KMS-11 (cell line): ENCODE results near the gene PCBD2.

Experiments
- H2AFZ ChIP-seq: fragments of 200-600 bp; sonication (generic); 2 replicates; pipeline ENCODE4 v1.6.1; 2016; ENCODE audit warnings: antibody characterized with exemption, mixed run types, low read depth
- H3K27ac ChIP-seq: fragments of 200-600 bp; sonication (generic); 2 replicates; pipeline ENCODE4 v1.6.1; 2016; ENCODE audit warnings: mild to moderate bottlenecking, mixed run types
- H3K27me3 ChIP-seq: fragments of 200-600 bp; sonication (generic); 2 replicates; pipeline ENCODE4 v1.6.1; 2017; ENCODE audit warnings: mild to moderate bottlenecking, low read depth, mixed run types, moderate library complexity; ENCODE audit not compliant: insufficient read depth
- H3K36me3 ChIP-seq: fragments of 200-600 bp; sonication (generic); 2 replicates; pipeline ENCODE4 v1.6.1; 2017; ENCODE audit warnings: mild to moderate bottlenecking, mixed run types; ENCODE audit not compliant: insufficient read depth
- H3K4me1 ChIP-seq: fragments of 200-600 bp; sonication (generic); 2 replicates; pipeline ENCODE4 v1.6.1; 2016; ENCODE audit warnings: mild to moderate bottlenecking, low read depth, mixed run types; ENCODE audit not compliant: poor library complexity, severe bottlenecking
- H3K4me2 ChIP-seq: fragments of 200-600 bp; sonication (generic); 2 replicates; pipeline ENCODE4 v1.7.0; 2016; ENCODE audit warnings: mild to moderate bottlenecking, mixed run types
- H3K4me3 ChIP-seq: fragments of 200-600 bp; sonication (generic); IDR thresholded peaks from 2 replicates; pipeline ENCODE4 v1.6.1; 2017; ENCODE audit warnings: low read depth, low read length, mixed read lengths; ENCODE audit not compliant: insufficient read depth
- H3K79me2 ChIP-seq: fragments of 200-600 bp; sonication (generic); 2 replicates; pipeline ENCODE4 v1.6.1; 2016; ENCODE audit warnings: low read depth, mixed run types; ENCODE audit not compliant: insufficient read depth
- H3K9ac ChIP-seq: fragments of 200-600 bp; sonication (generic); 2 replicates; pipeline ENCODE4 v1.6.1; 2016; ENCODE audit warnings: mild to moderate bottlenecking, mixed run types
- H4K20me1 ChIP-seq: fragments of 200-600 bp; sonication (generic); 2 replicates; pipeline ENCODE4 v1.6.1; 2016; ENCODE audit warnings: mild to moderate bottlenecking, mixed run types; ENCODE audit not compliant: insufficient read depth
- TF ChIP-seq, protein P1 (sequence below): fragments of 200-600 bp; sonication (generic); conservative IDR thresholded peaks from 2 replicates; pipeline ENCODE4 v1.6.1; 2017; ENCODE audit warnings: low read depth, mild to moderate bottlenecking, antibody characterized with exemption, low read length, moderate library complexity, mixed read lengths

The PCBD2 gene

GRCh38 chr5:134873987-134874830 is 30.7 kb upstream of the PCBD2 start, which contains the start of gene TXNDC15:
Gene TXNDC15, plus strand, starts transcription at chr5:134874371. Its CDS starts 57 bp downstream, at chr5:134874428.
- Histone ChIP-seq H3K9ac (peak within 1 kb of the TSS; percentile 99), H3K4me3 (no peak within 1 kb of the TSS), H3K27me3 (no peaks in the 10 kb centered on the region), H4K20me1 (no peaks in the 10 kb centered on the region), H2AFZ (peak within 1 kb of the TSS; percentile 100), H3K27ac (peak within 1 kb of the TSS; percentile 93), H3K4me2 (peak within 1 kb of the TSS; percentile 91), H3K79me2 (peaks cover 38% of the 10 kb centered on the region), H3K4me1 (peaks cover 54% of the 10 kb centered on the region), H3K36me3 (no peaks in the 10 kb centered on the region)
- TF ChIP-seq, protein P1, sequence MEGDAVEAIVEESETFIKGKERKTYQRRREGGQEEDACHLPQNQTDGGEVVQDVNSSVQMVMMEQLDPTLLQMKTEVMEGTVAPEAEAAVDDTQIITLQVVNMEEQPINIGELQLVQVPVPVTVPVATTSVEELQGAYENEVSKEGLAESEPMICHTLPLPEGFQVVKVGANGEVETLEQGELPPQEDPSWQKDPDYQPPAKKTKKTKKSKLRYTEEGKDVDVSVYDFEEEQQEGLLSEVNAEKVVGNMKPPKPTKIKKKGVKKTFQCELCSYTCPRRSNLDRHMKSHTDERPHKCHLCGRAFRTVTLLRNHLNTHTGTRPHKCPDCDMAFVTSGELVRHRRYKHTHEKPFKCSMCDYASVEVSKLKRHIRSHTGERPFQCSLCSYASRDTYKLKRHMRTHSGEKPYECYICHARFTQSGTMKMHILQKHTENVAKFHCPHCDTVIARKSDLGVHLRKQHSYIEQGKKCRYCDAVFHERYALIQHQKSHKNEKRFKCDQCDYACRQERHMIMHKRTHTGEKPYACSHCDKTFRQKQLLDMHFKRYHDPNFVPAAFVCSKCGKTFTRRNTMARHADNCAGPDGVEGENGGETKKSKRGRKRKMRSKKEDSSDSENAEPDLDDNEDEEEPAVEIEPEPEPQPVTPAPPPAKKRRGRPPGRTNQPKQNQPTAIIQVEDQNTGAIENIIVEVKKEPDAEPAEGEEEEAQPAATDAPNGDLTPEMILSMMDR = no peak

- Histone ChIP-seq H3K27ac (peak overlapping the region; percentile 93), H2AFZ (peak overlapping the region; percentile 100), H4K20me1 (no peaks in the 10 kb centered on the region), H3K4me1 (peaks cover 62% of the 10 kb centered on the region), H3K27me3 (no peaks in the 10 kb centered on the region), H3K4me3 (no peak overlapping the region), H3K9ac (peak overlapping the region; percentile 99), H3K36me3 (no peaks in the 10 kb centered on the region), H3K4me2 (peak overlapping the region; percentile 91), H3K79me2 (peaks cover 46% of the 10 kb centered on the region)
- TF ChIP-seq, protein P1 = no peak
Observed at GRCh38 chr5:134874831-134875655, 29.9 kb upstream of the PCBD2 start.

DNA sequence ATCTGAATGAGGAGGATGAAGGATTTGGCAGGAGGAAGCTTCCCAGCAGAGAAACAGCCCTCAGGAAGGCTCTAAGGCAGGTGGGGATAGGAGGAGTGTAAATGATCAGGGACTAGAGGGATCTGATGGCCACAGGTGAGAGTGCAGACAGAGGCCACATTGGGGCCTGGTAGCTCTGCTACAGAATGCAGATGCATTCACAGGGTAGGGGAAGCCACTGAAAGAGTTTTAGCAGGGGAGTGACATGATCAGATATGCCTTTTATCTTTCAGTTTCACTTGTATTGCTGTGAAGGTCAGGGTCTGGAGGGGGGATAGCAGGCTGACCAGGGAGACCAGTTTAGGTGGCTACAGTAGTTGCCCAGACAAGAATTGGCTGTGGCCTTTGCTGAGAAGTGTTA is 27.8 kb upstream of the PCBD2 start:
- peaks cover 55% of the 10 kb centered on the region for H3K79me2 ChIP-seq
- H3K4me3 ChIP-seq = no peak overlapping the region
- H3K27ac ChIP-seq = peak overlapping the region; percentile 93

DNA sequence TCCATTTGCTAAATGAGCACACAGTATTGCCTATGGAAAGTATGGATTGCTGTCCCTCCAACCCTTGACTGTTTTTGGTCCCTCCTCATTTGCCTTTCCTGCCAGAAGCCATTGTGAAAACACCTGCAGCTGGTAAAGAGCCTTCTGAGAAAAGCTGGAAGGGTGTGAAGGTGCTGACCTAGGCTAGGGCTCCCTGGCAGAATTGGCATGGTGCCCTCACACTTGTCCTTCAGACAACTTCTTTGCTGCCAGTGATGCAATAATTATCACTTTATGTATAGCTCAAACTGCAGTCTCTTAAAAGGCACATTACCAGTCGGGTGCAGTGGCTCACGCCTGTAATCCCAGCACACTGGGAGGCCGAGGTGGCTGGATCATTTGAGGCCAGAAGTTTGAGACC is 26.5 kb upstream of the PCBD2 start:
- Histone ChIP-seq H3K4me2 (peak overlapping the region; percentile 91; the same call in 1 of the 2 replicates), H3K4me1 (peaks cover 61% of the 10 kb centered on the region), H3K4me3 (no peak overlapping the region), H3K27ac (peak overlapping the region; percentile 93), H3K9ac (peak overlapping the region; percentile 1; the same call in 1 of the 2 replicates), H3K36me3 (no peaks in the 10 kb centered on the region), H3K79me2 (peaks cover 55% of the 10 kb centered on the region), H3K27me3 (no peaks in the 10 kb centered on the region), H2AFZ (no peak overlapping the region), H4K20me1 (no peaks in the 10 kb centered on the region)
- TF ChIP-seq, protein P1 = no peak

More for the DNA sequence above, 27.8 kb upstream of the PCBD2 start:
- peak overlapping the region; percentile 91 for H3K4me2 ChIP-seq
- no peaks in the 10 kb centered on the region for H3K27me3 ChIP-seq
- H3K9ac ChIP-seq = peak overlapping the region; percentile 22; the same call in 1 of the 2 replicates
- H3K36me3 ChIP-seq = no peaks in the 10 kb centered on the region
- TF ChIP-seq, protein P1 = no peak
- peaks cover 65% of the 10 kb centered on the region for H3K4me1 ChIP-seq
- H4K20me1 ChIP-seq = no peaks in the 10 kb centered on the region
- no peak overlapping the region for H2AFZ ChIP-seq
